Neural progenitor cell (in vitro differentiated cells): ENCODE measurements around the gene KRT3. TPM values are rescaled to one million over a fixed set of nuclear protein-coding genes. Genes with fewer than 3 reads are reported as not detected.

Experiments used
- DNase-seq: peaks from one replicate; pipeline ENCODE4 v3.0.0-alpha.2; 2016; ENCODE audit warnings: low spot score
- H2AFZ ChIP-seq: fragments of 200-600 bp; sonication (generic); replicated peaks from 2 replicates; pipeline ENCODE4 v1.6.1; 2016; ENCODE audit warnings: antibody characterized with exemption
- H3F3A ChIP-seq: fragments of 200-600 bp; sonication (generic); 2 replicates; pipeline ENCODE4 v1.6.1; 2016; ENCODE audit warnings: antibody characterized with exemption, low read depth
- H3K27ac ChIP-seq: fragments of 200-600 bp; sonication (generic); 2 replicates; pipeline ENCODE4 v1.5.1; 2016; ENCODE audit warnings: mild to moderate bottlenecking
- H3K27me3 ChIP-seq: fragments of 200-600 bp; sonication (generic); 2 replicates; pipeline ENCODE4 v1.6.1; 2016; ENCODE audit warnings: mild to moderate bottlenecking, moderate library complexity
- H3K36me3 ChIP-seq: fragments of 200-600 bp; sonication (generic); 2 replicates; pipeline ENCODE4 v1.5.1; 2016
- H3K4me1 ChIP-seq: fragments of 200-600 bp; sonication (generic); 2 replicates; pipeline ENCODE4 v1.6.1; 2016; ENCODE audit warnings: mixed run types
- H3K4me2 ChIP-seq: fragments of 200-600 bp; sonication (generic); 2 replicates; pipeline ENCODE4 v1.6.1; 2016
- H3K4me3 ChIP-seq: fragments of 200-600 bp; sonication (generic); 2 replicates; pipeline ENCODE4 v1.5.1; 2016
- H3K79me2 ChIP-seq: fragments of 200-600 bp; sonication (generic); 2 replicates; pipeline ENCODE4 v1.6.1; 2016; ENCODE audit warnings: low read depth
- H3K9ac ChIP-seq: fragments of 200-600 bp; sonication (generic); 2 replicates; pipeline ENCODE4 v1.6.1; 2016
- H3K9me3 ChIP-seq: fragments of 200-600 bp; sonication (generic); 2 replicates; pipeline ENCODE4 v1.5.1; 2016; ENCODE audit warnings: low read depth
- H4K20me1 ChIP-seq: fragments of 200-600 bp; sonication (generic); 2 replicates; pipeline ENCODE4 v1.6.1; 2016; ENCODE audit warnings: low read depth
- H3K27ac Mint-ChIP-seq: 3 replicates; pipeline ENCODE4 v1.8.0; 2021; ENCODE audit warnings: mixed read lengths
- H3K27me3 Mint-ChIP-seq: 2 replicates; pipeline ENCODE4 v1.8.0; 2022; ENCODE audit warnings: low read depth, mild to moderate bottlenecking, inconsistent platforms, moderate library complexity, mixed read lengths; ENCODE audit not compliant: insufficient read depth
- H3K36me3 Mint-ChIP-seq: 3 replicates; pipeline ENCODE4 v1.8.0; 2021; ENCODE audit warnings: mixed read lengths
- H3K4me1 Mint-ChIP-seq: 3 replicates; pipeline ENCODE4 v1.8.0; 2021; ENCODE audit warnings: mixed read lengths
- H3K4me3 Mint-ChIP-seq: 3 replicates; pipeline ENCODE4 v1.8.0; 2021; ENCODE audit warnings: mild to moderate bottlenecking, moderate library complexity, mixed read lengths
- H3K9me3 Mint-ChIP-seq: 3 replicates; pipeline ENCODE4 v1.8.0; 2020; ENCODE audit warnings: mixed read lengths
- EZH2 ChIP-seq: fragments of 200-600 bp; sonication (generic); IDR thresholded peaks from 2 replicates; pipeline ENCODE4 v1.6.1; 2017; ENCODE audit warnings: antibody characterized with exemption, mild to moderate bottlenecking, moderate library complexity
- EZH2phosphoT487 ChIP-seq: fragments of 200-600 bp; sonication (generic); IDR thresholded peaks from 2 replicates; pipeline ENCODE4 v1.6.1; 2017; ENCODE audit warnings: antibody characterized with exemption
- total RNA-seq: library from RNA; depleted of rRNA; stranded (reverse); fragments of >200 nt; gene quantifications from 2 replicates; pipeline ENCODE4 v1.2.3, GENCODE V29; 2015; ENCODE audit warnings: low replicate concordance
- TF ChIP-seq, protein P1 (sequence below): fragments of 200-600 bp; sonication (generic); IDR thresholded peaks from 2 replicates; pipeline ENCODE4 v1.5.1; 2017; ENCODE audit warnings: antibody characterized with exemption, mild to moderate bottlenecking

The KRT3 gene
- total RNA-seq, 1 donor from 2014 or later: not detected

DNA sequence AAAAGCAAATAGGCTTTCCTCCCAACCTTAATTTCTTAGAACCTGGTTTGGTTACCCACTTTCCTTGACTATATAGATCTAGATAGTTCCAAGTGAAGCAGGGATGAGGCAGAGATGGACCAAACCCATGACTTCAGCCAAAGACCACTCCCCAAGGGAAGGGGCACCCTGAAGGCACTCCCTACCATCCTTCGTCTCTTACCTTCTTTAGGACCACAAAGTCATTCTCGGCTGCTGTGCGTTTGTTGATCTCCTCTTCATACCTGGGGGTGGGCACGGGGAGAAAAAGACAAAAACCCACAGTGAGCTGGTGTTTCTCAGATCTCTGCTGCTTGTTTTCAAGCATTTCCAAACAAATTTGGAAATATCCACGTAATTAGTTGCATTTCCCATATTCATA, 14.6 kb upstream of the KRT3 start:
- Histone ChIP-seq H3K4me1 (peaks cover 9% of the 10 kb centered on the region), H4K20me1 (no peaks in the 10 kb centered on the region), H2AFZ (no peak overlapping the region), H3K27me3 (no peaks in the 10 kb centered on the region), H3K4me3 (no peak overlapping the region), H3K9ac (no peak overlapping the region), H3K4me2 (no peak overlapping the region), H3F3A (no peaks in the 10 kb centered on the region), H3K79me2 (no peaks in the 10 kb centered on the region), H3K9me3 (no peaks in the 10 kb centered on the region), H3K27ac (no peak overlapping the region), H3K36me3 (no peaks in the 10 kb centered on the region)
- TF ChIP-seq, protein P1, sequence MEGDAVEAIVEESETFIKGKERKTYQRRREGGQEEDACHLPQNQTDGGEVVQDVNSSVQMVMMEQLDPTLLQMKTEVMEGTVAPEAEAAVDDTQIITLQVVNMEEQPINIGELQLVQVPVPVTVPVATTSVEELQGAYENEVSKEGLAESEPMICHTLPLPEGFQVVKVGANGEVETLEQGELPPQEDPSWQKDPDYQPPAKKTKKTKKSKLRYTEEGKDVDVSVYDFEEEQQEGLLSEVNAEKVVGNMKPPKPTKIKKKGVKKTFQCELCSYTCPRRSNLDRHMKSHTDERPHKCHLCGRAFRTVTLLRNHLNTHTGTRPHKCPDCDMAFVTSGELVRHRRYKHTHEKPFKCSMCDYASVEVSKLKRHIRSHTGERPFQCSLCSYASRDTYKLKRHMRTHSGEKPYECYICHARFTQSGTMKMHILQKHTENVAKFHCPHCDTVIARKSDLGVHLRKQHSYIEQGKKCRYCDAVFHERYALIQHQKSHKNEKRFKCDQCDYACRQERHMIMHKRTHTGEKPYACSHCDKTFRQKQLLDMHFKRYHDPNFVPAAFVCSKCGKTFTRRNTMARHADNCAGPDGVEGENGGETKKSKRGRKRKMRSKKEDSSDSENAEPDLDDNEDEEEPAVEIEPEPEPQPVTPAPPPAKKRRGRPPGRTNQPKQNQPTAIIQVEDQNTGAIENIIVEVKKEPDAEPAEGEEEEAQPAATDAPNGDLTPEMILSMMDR: no peak
- Mint-ChIP-seq H3K27me3 (peaks cover 9% of the 10 kb centered on the region), H3K9me3 (no peaks in the 10 kb centered on the region), H3K4me3 (no peak overlapping the region), H3K27ac (no peak overlapping the region), H3K4me1 (peaks cover 2% of the 10 kb centered on the region), H3K36me3 (no peaks in the 10 kb centered on the region)
- no peak for DNase-seq

DNA sequence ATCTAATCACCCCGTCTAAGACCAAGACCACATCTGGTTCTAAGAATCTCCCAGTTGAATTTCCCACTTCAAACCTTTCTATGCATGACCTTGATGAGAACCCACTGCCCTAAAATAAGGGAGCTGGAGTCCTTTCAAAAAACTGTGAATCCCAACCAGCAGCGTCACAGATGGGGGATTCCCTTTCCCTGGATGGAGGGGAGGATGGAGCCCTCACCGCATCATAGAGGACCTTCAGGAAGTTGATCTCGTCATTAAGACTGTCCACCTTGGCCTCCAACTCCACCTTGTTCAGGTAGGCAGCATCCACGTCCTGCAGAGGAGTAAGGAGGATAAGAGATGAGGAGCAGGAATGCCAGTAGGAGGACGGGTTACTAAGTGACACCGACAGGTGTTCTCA, 13.2 kb upstream of the KRT3 start:
- no peak overlapping the region for H3K27ac ChIP-seq
- no peaks in the 10 kb centered on the region for H3K27me3 ChIP-seq
- Mint-ChIP-seq H3K4me1 (peaks cover 4% of the 10 kb centered on the region), H3K27ac (no peak overlapping the region), H3K36me3 (no peaks in the 10 kb centered on the region), H3K9me3 (no peaks in the 10 kb centered on the region), H3K27me3 (peaks cover 5% of the 10 kb centered on the region), H3K4me3 (no peak overlapping the region)
- H3K36me3 ChIP-seq: no peaks in the 10 kb centered on the region
- no peak overlapping the region for H3K4me2 ChIP-seq
- no peak overlapping the region for H3K9ac ChIP-seq
- no peaks in the 10 kb centered on the region for H3F3A ChIP-seq
- H3K4me1 ChIP-seq: peaks cover 15% of the 10 kb centered on the region
- H2AFZ ChIP-seq: no peak overlapping the region
- H3K79me2 ChIP-seq: no peaks in the 10 kb centered on the region
- TF ChIP-seq EZH2: no peak
- no peak for TF ChIP-seq EZH2phosphoT487
- TF ChIP-seq, protein P1: no peak
- no peaks in the 10 kb centered on the region for H3K9me3 ChIP-seq
- H4K20me1 ChIP-seq: no peaks in the 10 kb centered on the region
- no peak for DNase-seq
- no peak overlapping the region for H3K4me3 ChIP-seq

DNA sequence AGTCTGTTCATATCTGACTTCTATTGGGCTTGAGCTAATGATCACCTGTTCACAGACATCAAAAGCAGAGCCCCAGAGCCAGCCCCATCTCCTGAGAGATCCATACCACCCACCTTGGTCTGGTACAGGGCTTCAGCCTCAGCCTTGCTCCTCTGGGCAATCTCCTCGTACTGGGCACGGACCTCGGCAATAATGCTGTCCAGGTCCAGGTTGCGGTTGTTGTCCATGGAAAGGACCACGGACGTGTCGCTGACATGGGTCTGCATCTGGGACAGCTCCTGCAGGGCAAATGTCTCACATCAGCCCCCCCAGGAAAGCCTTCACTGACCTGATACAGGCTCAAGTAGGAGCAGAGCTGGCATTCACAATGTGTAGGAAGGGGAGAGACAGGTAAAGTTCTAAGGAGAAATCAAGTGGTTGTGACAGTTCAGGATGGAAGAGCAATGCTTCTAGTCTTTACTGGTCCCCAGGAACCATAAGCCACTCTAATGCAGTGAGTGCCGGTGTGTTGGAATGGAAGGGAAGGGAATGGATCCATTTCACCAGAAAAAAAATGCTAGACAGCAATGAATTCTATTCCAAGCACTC, 12.8 kb upstream of the KRT3 start:
- Histone ChIP-seq H3K9ac (no peak overlapping the region), H3K4me2 (no peak overlapping the region), H3K9me3 (no peaks in the 10 kb centered on the region), H3F3A (no peaks in the 10 kb centered on the region), H3K27me3 (no peaks in the 10 kb centered on the region), H4K20me1 (no peaks in the 10 kb centered on the region), H3K4me3 (no peak overlapping the region), H3K27ac (no peak overlapping the region), H2AFZ (no peak overlapping the region), H3K79me2 (no peaks in the 10 kb centered on the region), H3K4me1 (peaks cover 15% of the 10 kb centered on the region), H3K36me3 (no peaks in the 10 kb centered on the region)
- Mint-ChIP-seq H3K9me3 (no peaks in the 10 kb centered on the region), H3K4me1 (peaks cover 4% of the 10 kb centered on the region), H3K27me3 (peaks cover 5% of the 10 kb centered on the region), H3K36me3 (no peaks in the 10 kb centered on the region), H3K27ac (no peak overlapping the region), H3K4me3 (no peak overlapping the region)
- TF ChIP-seq EZH2 (no peak), EZH2phosphoT487 (no peak)
- TF ChIP-seq, protein P1: no peak
- DNase-seq: no peak
